NCI-H82 treated with DMSO at 0.1 percent for 48 hours (cell line): Measurements from ENCODE around the gene PAK4.

ENCODE experiments used
- DNase-seq: peaks from one replicate; lab custom pipeline; 2025; ENCODE audit not compliant: unreplicated experiment; lab: John Stamatoyannopoulos, UW

Gene PAK4

GRCh38 chr19:39178296-39179006 is 52.9 kb downstream of the PAK4 start:
- no peak for DNase-seq

GRCh38 chr19:39179754-39180153 is 54.2 kb downstream of the PAK4 start:
- no peak for DNase-seq

- no peak for DNase-seq
These were observed 55.2 kb downstream of the PAK4 start for GRCh38 chr19:39180749-39181148.

GRCh38 chr19:39181500-39182173 is 56.1 kb downstream of the PAK4 start:
- DNase-seq: no peak

GRCh38 chr19:39182174-39182505 is 56.6 kb downstream of the PAK4 start:
- DNase-seq: no peak

GRCh38 chr19:39183104-39183503 is 57.5 kb downstream of the PAK4 start:
- DNase-seq: no peak

- DNase-seq: no peak
These were observed 60.8 kb downstream of the PAK4 start for GRCh38 chr19:39186391-39186790.

GRCh38 chr19:39187552-39187943 is 62.0 kb downstream of the PAK4 start:
- DNase-seq: no peak

GRCh38 chr19:39188960-39189359 is 63.4 kb downstream of the PAK4 start:
- no peak for DNase-seq

- no peak for DNase-seq
These were observed 65.2 kb downstream of the PAK4 start for GRCh38 chr19:39190768-39191167.

- DNase-seq: no peak
These were observed 67.3 kb downstream of the PAK4 start for GRCh38 chr19:39192846-39193245.

- DNase-seq: no peak
These were observed 68.2 kb downstream of the PAK4 start for GRCh38 chr19:39193803-39194202.

GRCh38 chr19:39194832-39195542 is 69.4 kb downstream of the PAK4 start:
- no peak for DNase-seq

GRCh38 chr19:39195755-39196154 is 70.2 kb downstream of the PAK4 start:
- no peak for DNase-seq

GRCh38 chr19:39196320-39196719 is 70.7 kb downstream of the PAK4 start:
- DNase-seq: no peak

GRCh38 chr19:39196860-39197562 is 71.4 kb downstream of the PAK4 start, which contains the start of gene NCCRP1:
TSS of gene NCCRP1 (plus strand) at chr19:39196964. CDS start at chr19:39196983, 19 bp downstream.
- no peak for DNase-seq

GRCh38 chr19:39197808-39198207 is 72.2 kb downstream of the PAK4 start:
- DNase-seq: no peak

- no peak for DNase-seq
These were observed 73.4 kb downstream of the PAK4 start for GRCh38 chr19:39199025-39199424.

- DNase-seq: no peak
These were observed 74.6 kb downstream of the PAK4 start for GRCh38 chr19:39200066-39200802.

GRCh38 chr19:39200803-39201115 is 75.2 kb downstream of the PAK4 start:
- no peak for DNase-seq

- no peak for DNase-seq
These were observed 77.4 kb downstream of the PAK4 start for GRCh38 chr19:39202998-39203355.
